ENCODE measurements around the gene DNAH6.

- no peak for TF ChIP-seq CTCF (IDR thresholded peaks at IDR 0.05)
- TF ChIP-seq POLR2A (IDR thresholded peaks at IDR 0.05), result no peak
Measured at GRCh38 chr2:84697895-84698294, 181.6 kb downstream of the DNAH6 start.

All from heart left ventricle (tissue), 13 donors.